OCI-LY7 (cell line): ENCODE measurements around the gene RFESD.

Experiments used
- EZH2phosphoT487 ChIP-seq: fragments of 200-600 bp; sonication (generic); IDR thresholded peaks from 2 replicates; pipeline ENCODE4 v1.6.1; 2018; ENCODE audit warnings: low read depth, borderline replicate concordance, mild to moderate bottlenecking, mixed run types, antibody characterized with exemption, low read length, moderate library complexity, mixed read lengths
- TF ChIP-seq, protein P1 (sequence below): fragments of 200-600 bp; sonication (generic); conservative IDR thresholded peaks from 2 replicates; pipeline ENCODE4 v1.5.1; 2014; ENCODE audit warnings: mild to moderate bottlenecking, antibody characterized with exemption, low read length, moderate library complexity, mixed read lengths

DNA sequence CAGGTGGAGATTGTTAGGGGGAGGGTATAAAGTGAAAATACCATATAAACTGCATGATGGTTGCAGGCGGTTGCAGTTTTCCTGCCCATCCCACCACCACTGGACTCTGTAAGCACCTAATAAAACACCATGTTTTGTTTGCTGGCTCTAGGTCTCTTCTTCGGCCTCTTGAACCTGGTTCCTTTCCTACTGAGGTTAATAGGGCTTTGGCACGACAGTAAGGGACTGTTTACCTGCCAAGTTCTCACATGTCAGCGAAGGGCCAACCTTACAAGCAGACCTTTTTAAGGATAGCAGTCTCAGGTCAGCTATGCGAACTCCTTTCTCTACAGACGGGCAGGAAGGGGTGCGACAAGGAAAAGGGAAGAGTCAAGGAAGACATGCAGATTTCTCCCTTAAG is 3.4 kb upstream of the RFESD start:
- TF ChIP-seq, protein P1, sequence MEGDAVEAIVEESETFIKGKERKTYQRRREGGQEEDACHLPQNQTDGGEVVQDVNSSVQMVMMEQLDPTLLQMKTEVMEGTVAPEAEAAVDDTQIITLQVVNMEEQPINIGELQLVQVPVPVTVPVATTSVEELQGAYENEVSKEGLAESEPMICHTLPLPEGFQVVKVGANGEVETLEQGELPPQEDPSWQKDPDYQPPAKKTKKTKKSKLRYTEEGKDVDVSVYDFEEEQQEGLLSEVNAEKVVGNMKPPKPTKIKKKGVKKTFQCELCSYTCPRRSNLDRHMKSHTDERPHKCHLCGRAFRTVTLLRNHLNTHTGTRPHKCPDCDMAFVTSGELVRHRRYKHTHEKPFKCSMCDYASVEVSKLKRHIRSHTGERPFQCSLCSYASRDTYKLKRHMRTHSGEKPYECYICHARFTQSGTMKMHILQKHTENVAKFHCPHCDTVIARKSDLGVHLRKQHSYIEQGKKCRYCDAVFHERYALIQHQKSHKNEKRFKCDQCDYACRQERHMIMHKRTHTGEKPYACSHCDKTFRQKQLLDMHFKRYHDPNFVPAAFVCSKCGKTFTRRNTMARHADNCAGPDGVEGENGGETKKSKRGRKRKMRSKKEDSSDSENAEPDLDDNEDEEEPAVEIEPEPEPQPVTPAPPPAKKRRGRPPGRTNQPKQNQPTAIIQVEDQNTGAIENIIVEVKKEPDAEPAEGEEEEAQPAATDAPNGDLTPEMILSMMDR, result no peak
- TF ChIP-seq EZH2phosphoT487, result no peak
